ENCODE results near the gene CACNA2D3. TPM values are rescaled to one million over a fixed set of nuclear protein-coding genes. Genes with fewer than 3 reads are reported as not detected.

CACNA2D3 gene
- total RNA-seq, 2 donors from 2014 or later, result not detected

DNA sequence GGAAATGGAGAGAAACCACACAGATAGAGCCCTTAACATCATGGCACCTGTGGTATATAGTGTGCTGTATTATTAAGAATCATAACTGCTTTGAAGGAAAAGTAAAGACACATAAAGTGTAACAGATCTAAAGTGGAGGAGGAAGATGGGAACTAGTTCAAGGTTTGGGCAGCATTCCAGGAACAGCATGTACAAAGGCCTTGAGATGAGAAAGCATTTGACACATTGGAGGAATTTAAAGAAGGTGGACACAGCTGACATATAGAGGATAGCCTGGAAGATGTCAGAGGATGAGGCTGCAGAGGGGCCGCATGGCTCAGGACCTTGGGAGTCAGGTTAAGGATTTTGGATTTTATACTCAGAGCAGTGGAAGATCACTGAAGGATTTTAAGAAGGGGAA, 766.5 kb downstream of the CACNA2D3 start:
- Mint-ChIP-seq H3K9me3 (peaks cover 7 to 14% of the 10 kb centered on the region in 2 donors), H3K36me3 (peaks cover 0 to 4% of the 10 kb centered on the region in 2 donors), H3K27ac (no peak overlapping the region)
- DNase-seq (ENCODE audit: low spot score in 2 of 2) (no peak), ATAC-seq (no peak)

- no peak overlapping the region for H3K27ac Mint-ChIP-seq
- DNase-seq (ENCODE audit: low spot score in 2 of 2) (no peak), ATAC-seq (no peak)
- H3K36me3 Mint-ChIP-seq, result peaks cover 0 to 4% of the 10 kb centered on the region in 2 donors
- peaks cover 7 to 8% of the 10 kb centered on the region in 2 donors for H3K9me3 Mint-ChIP-seq
Measured at GRCh38 chr3:54889731-54890130, 767.4 kb downstream of the CACNA2D3 start.

GRCh38 chr3:54891540-54891897, 769.2 kb downstream of the CACNA2D3 start:
- no peak overlapping the region for H3K27ac Mint-ChIP-seq
- DNase-seq (ENCODE audit: low spot score in 2 of 2) (no peak), ATAC-seq (no peak)
- H3K9me3 Mint-ChIP-seq, result peaks cover 7 to 13% of the 10 kb centered on the region in 2 donors
- peaks cover 0 to 4% of the 10 kb centered on the region in 2 donors for H3K36me3 Mint-ChIP-seq

- Mint-ChIP-seq H3K27ac (no peak overlapping the region), H3K36me3 (peaks cover 0 to 4% of the 10 kb centered on the region in 2 donors), H3K9me3 (peaks cover 7 to 13% of the 10 kb centered on the region in 2 donors)
- ATAC-seq, result no peak
- no peak for DNase-seq (ENCODE audit: low spot score in 2 of 2)
Measured at GRCh38 chr3:54892168-54892567, 769.8 kb downstream of the CACNA2D3 start.

DNA sequence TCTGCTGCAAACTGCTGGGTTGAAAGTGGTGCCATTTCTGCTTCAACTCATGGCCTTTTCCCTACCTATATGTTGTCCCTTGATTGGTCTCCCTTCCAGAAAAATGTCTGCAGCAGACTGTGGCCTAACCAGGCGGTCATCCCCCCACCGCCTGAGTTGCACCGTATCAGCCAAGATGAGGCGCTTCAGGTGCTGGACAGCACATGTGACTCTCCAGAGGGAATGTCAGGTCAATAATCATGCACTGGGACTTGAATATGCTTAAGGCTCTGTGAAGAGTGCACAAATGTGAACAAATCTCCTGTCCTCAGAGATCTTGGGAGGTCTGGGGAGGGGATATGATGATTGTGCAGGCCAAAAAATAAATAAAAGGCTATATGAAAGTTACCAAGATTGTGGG, 773.3 kb downstream of the CACNA2D3 start:
- ATAC-seq (no peak), DNase-seq (ENCODE audit: low spot score in 2 of 2) (no peak)
- Mint-ChIP-seq H3K9me3 (peaks cover 0 to 13% of the 10 kb centered on the region in 2 donors), H3K36me3 (peaks cover 0 to 9% of the 10 kb centered on the region in 2 donors), H3K27ac (no peak overlapping the region)

DNA sequence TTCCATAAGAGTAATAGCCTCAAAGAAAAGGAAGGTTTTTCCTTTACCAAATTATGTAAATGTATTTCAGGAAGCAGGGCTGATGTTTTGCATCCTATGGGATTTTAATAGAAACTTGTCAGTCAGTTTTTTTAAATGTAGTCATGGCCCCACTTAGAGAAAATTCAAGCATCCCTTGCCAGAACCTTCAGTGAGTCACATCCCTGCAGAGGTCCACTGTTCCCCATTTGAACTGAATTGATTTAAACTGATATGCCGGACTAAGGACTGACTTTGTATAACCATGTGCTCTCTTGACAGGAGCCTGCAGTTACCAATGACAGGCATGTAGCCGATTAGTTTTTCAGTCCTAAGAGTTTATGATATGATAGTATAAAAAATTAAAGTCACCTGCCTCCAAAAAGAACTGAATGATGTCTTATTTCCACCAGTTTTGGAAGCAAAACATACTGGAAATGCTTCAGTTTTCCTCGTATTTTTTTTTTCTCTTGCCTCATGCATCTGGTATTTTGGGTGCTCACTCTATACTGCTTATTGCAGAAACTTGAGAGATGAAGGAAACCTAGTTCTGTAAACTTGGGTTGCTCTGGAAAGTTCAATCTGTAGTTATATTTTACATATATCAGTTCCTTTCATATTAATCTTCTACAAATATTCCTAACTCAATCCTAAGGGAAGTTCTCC, 774.8 kb downstream of the CACNA2D3 start:
- ATAC-seq (no peak), DNase-seq (ENCODE audit: low spot score in 2 of 2) (no peak)
- peaks cover 0 to 13% of the 10 kb centered on the region in 2 donors for H3K9me3 Mint-ChIP-seq
- H3K27ac Mint-ChIP-seq, result no peak overlapping the region
- H3K36me3 Mint-ChIP-seq, result peaks cover 0 to 9% of the 10 kb centered on the region in 2 donors

GRCh38 chr3:54899273-54899672, 776.9 kb downstream of the CACNA2D3 start:
- Mint-ChIP-seq H3K27ac (no peak overlapping the region), H3K36me3 (peaks cover 0 to 9% of the 10 kb centered on the region in 2 donors), H3K9me3 (peaks cover 0 to 13% of the 10 kb centered on the region in 2 donors)
- ATAC-seq (no peak), DNase-seq (ENCODE audit: low spot score in 2 of 2) (no peak)

GRCh38 chr3:54900838-54901591, 778.7 kb downstream of the CACNA2D3 start:
- Mint-ChIP-seq H3K36me3 (peaks cover 0 to 9% of the 10 kb centered on the region in 2 donors), H3K9me3 (peaks cover 0 to 9% of the 10 kb centered on the region in 2 donors), H3K27ac (no peak overlapping the region)
- DNase-seq (ENCODE audit: low spot score in 2 of 2) (no peak), ATAC-seq (no peak)

DNA sequence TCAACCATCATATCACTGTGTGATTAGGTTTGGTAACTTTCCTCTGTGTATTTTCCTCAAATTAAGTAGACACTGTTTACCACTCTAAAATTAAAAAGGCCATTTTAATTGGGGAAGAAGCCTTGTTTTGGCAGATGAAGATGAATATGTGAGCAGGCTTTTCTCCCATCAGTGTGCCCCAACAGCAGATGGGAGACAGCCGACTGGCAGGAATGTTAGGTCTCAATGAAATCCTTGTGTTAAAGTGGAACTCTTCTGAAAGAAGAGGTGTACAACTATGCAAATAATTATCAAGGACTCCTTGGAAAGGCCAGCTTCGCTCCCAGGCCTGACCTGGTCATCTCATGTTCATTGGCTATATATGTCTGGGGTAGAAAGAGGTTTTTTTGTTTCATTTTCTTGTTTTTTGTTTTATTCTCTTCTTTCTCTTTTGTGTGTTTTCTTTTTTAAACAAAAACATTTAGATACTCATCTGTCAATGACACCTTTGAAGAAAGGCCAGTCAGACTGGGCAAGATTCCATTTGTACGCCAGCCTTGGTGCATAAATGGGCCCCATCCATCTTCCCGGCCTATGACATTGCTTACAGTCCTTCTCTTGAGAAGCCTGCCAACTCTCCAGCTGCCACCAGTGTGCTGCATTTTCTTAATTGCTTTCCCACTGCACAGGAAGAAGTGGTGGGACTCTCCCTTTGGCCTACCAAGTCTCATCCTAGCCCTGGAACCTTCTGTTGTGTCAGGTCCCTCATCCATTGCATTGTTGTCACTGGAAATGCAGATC, 779.7 kb downstream of the CACNA2D3 start:
- peaks cover 0 to 9% of the 10 kb centered on the region in 2 donors for H3K36me3 Mint-ChIP-seq
- no peak for DNase-seq (ENCODE audit: low spot score in 2 of 2)

GRCh38 chr3:54905261-54905888, 783.0 kb downstream of the CACNA2D3 start:
- DNase-seq (ENCODE audit: low spot score in 2 of 2) (no peak), ATAC-seq (no peak)
- H3K9me3 Mint-ChIP-seq, result peaks cover 0 to 2% of the 10 kb centered on the region in 2 donors
- H3K27ac Mint-ChIP-seq, result no peak overlapping the region
- peaks cover 0 to 2% of the 10 kb centered on the region in 2 donors for H3K36me3 Mint-ChIP-seq

More for the DNA sequence above, 779.7 kb downstream of the CACNA2D3 start:
- no peak overlapping the region for H3K27ac Mint-ChIP-seq
- H3K9me3 Mint-ChIP-seq, result peaks cover 0 to 8% of the 10 kb centered on the region in 2 donors
- no peak for ATAC-seq

DNA sequence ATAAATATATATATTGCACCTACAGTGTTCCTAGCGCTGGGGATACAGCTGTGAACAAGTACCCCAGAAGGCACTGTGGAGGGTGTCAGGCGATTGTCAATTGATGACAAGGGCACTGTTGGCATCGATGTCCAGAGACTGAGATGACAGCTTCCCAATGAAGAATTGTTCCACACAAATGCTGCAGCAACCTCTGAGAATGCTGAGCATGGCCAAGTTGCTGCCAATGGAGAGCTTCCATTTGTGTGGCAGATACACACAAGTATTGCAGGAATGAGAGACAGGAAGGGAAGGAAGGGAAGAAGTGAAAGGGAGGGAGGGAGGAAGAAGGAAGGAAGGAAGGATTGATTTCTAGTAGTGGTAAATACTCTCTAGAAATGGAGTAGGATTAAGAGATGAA, 783.6 kb downstream of the CACNA2D3 start:
- Mint-ChIP-seq H3K27ac (no peak overlapping the region), H3K9me3 (no peaks in the 10 kb centered on the region), H3K36me3 (no peaks in the 10 kb centered on the region)
- DNase-seq (ENCODE audit: low spot score in 2 of 2) (no peak), ATAC-seq (no peak)

DNA sequence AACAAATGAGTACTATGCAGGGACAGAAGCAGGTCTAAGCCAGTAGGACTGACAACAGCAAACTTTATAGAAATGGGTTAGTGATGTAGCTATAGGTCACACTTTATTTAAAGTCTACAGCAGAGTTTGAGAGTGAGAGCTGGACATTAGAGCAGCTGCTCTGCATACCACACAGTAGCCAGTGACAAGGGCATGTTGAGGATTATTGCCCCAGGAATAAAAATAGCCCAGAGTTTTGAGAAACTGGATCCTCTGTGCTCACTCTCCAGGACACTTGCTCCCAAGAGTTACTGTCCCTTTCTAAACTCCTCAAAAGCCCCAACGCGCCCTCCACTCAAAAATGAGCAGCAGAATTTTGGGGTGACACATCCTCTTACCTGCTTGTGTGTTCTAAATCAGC, 784.4 kb downstream of the CACNA2D3 start:
- Mint-ChIP-seq H3K9me3 (peaks cover 5% of the 10 kb centered on the region in 2 donors), H3K27ac (no peak overlapping the region), H3K36me3 (no peaks in the 10 kb centered on the region)
- DNase-seq (ENCODE audit: low spot score in 2 of 2), result no peak
- no peak for ATAC-seq

- Mint-ChIP-seq H3K27ac (no peak overlapping the region), H3K9me3 (peaks cover 5 to 10% of the 10 kb centered on the region in 2 donors), H3K36me3 (no peaks in the 10 kb centered on the region)
- ATAC-seq (no peak), DNase-seq (ENCODE audit: low spot score in 2 of 2) (no peak)
Measured at GRCh38 chr3:54909191-54909590, 786.8 kb downstream of the CACNA2D3 start.

DNA sequence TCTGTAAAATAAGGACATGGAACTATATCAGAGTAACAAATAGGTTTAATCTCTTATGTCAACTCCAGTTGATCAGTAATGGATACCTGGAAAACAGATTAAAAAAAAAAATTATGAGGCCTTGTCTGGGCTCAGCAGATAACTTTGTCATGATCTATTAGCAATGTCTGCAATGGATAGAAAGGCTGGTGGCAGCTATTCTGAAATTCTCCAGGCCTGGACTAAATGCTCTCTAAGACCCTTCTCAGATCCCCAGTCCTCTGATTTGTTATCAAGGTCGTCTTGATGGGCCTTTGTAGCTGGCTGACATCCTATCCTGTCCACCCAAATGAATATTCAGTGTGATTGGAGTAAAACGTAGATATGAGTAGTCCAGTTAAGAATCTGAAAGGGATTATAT, 791.8 kb downstream of the CACNA2D3 start:
- DNase-seq (ENCODE audit: low spot score in 2 of 2) (no peak), ATAC-seq (no peak)
- Mint-ChIP-seq H3K27ac (no peak overlapping the region), H3K36me3 (no peaks in the 10 kb centered on the region), H3K9me3 (peaks cover 5 to 13% of the 10 kb centered on the region in 2 donors)

GRCh38 chr3:54915181-54915580, 792.8 kb downstream of the CACNA2D3 start:
- peaks cover 5 to 13% of the 10 kb centered on the region in 2 donors for H3K9me3 Mint-ChIP-seq
- DNase-seq (ENCODE audit: low spot score in 2 of 2) (no peak), ATAC-seq (no peak)
- no peaks in the 10 kb centered on the region for H3K36me3 Mint-ChIP-seq
- H3K27ac Mint-ChIP-seq, result no peak overlapping the region

GRCh38 chr3:54915976-54916375, 793.6 kb downstream of the CACNA2D3 start:
- ATAC-seq, result no peak
- no peak overlapping the region for H3K27ac Mint-ChIP-seq
- no peaks in the 10 kb centered on the region for H3K36me3 Mint-ChIP-seq

More at GRCh38 chr3:54915976-54916375, 793.6 kb downstream of the CACNA2D3 start:
- peaks cover 5 to 13% of the 10 kb centered on the region in 2 donors for H3K9me3 Mint-ChIP-seq
- DNase-seq (ENCODE audit: low spot score in 2 of 2), result no peak
